Daoy (cell line): ENCODE data around the gene SCAMP2. TPM values are rescaled to one million over a fixed set of nuclear protein-coding genes. Genes with fewer than 3 reads are reported as not detected.
"Not testable (repeated sequence)": the region's sequence is repeated elsewhere in the genome, so short reads cannot be mapped to it uniquely, and the experiment has no call there.

ENCODE experiments used
- DNase-seq: peaks from one replicate; pipeline ENCODE4 v3.0.0-alpha.2; 2015; ENCODE audit warnings: low read depth
- total RNA-seq: library from RNA; depleted of rRNA; stranded (reverse); fragments of >200 nt; shearing (Covaris generic); gene quantifications from 2 replicates; pipeline ENCODE4 v1.2.3, GENCODE V29; 2014

The SCAMP2 gene
- total RNA-seq, 1 experiment from 2014 or later: 15.9 TPM

- no peak for DNase-seq
Observed at GRCh38 chr15:74890665-74890960, 17.4 kb upstream of the SCAMP2 start.

GRCh38 chr15:74889883-74890664 lies 16.9 kb upstream of the SCAMP2 start, which contains the start of gene MPI:
Gene MPI, plus strand, starts transcription at chr15:74890042. Its CDS starts 32 bp downstream, at chr15:74890074.
- peak; percentile 86 for DNase-seq

GRCh38 chr15:74889390-74889882 lies 16.3 kb upstream of the SCAMP2 start:
- DNase-seq: no peak

- no peak for DNase-seq
Observed at GRCh38 chr15:74888716-74889115, 15.6 kb upstream of the SCAMP2 start.

- not testable (repeated sequence) for DNase-seq
Observed at GRCh38 chr15:74887537-74888193, 14.5 kb upstream of the SCAMP2 start.

GRCh38 chr15:74885461-74885860 lies 12.3 kb upstream of the SCAMP2 start:
- no peak for DNase-seq

- DNase-seq: no peak
Observed at GRCh38 chr15:74884428-74885223, 11.5 kb upstream of the SCAMP2 start.

- no peak for DNase-seq
Observed at GRCh38 chr15:74882528-74882927, 9.4 kb upstream of the SCAMP2 start.

- DNase-seq: no peak
Observed at GRCh38 chr15:74878273-74878672, 5.1 kb upstream of the SCAMP2 start.

- peak; percentile 20 for DNase-seq
Observed at GRCh38 chr15:74873756-74874424, 725 bp upstream of the SCAMP2 start.

GRCh38 chr15:74872702-74873035 lies 496 bp downstream of the SCAMP2 start:
- no peak for DNase-seq

- DNase-seq: no peak
Observed at GRCh38 chr15:74870436-74871215, 2.5 kb downstream of the SCAMP2 start.

GRCh38 chr15:74869726-74870407 lies 3.3 kb downstream of the SCAMP2 start:
- DNase-seq: no peak

GRCh38 chr15:74869372-74869725 lies 3.8 kb downstream of the SCAMP2 start:
- no peak for DNase-seq

GRCh38 chr15:74868059-74868458 lies 5.1 kb downstream of the SCAMP2 start:
- no peak for DNase-seq

GRCh38 chr15:74867466-74868038 lies 5.6 kb downstream of the SCAMP2 start:
- DNase-seq: no peak

GRCh38 chr15:74866090-74866489 lies 7.1 kb downstream of the SCAMP2 start:
- DNase-seq: peak; percentile 42

- DNase-seq: no peak
Observed at GRCh38 chr15:74865316-74865715, 7.8 kb downstream of the SCAMP2 start.

GRCh38 chr15:74864296-74864695 lies 8.9 kb downstream of the SCAMP2 start:
- no peak for DNase-seq
